ENCODE measurements around the gene PSMB2. TPM values are rescaled to one million over a fixed set of nuclear protein-coding genes. Genes with fewer than 3 reads are reported as not detected.

The PSMB2 gene
- total RNA-seq, 2 experiments from 2014 or later, result 28.7 to 86.3 TPM

- H4K20me1 ChIP-seq (ENCODE audit: insufficient read depth, low read length), result no peaks in the 10 kb centered on the region
- no peak overlapping the region for H3K27ac ChIP-seq (ENCODE audit: low read depth, low read length, poor library complexity, severe bottlenecking)
- intact Hi-C loops (cut with micrococcal nuclease; ENCODE audit: unreplicated experiment), result no loop called here
- H3K79me2 ChIP-seq (ENCODE audit: insufficient read depth, low read depth, low read length), result no peaks in the 10 kb centered on the region
- H3K4me3 ChIP-seq (ENCODE audit: low read depth, low read length, poor library complexity, severe bottlenecking), result no peak overlapping the region
- no peaks in the 10 kb centered on the region for H3K9me2 ChIP-seq (ENCODE audit: insufficient read depth, low read length)
- no peak for TF ChIP-seq EZH2phosphoT487 (IDR thresholded peaks at IDR 0.05; ENCODE audit: borderline replicate concordance, low read depth, low read length)
- TF ChIP-seq, protein P1, sequence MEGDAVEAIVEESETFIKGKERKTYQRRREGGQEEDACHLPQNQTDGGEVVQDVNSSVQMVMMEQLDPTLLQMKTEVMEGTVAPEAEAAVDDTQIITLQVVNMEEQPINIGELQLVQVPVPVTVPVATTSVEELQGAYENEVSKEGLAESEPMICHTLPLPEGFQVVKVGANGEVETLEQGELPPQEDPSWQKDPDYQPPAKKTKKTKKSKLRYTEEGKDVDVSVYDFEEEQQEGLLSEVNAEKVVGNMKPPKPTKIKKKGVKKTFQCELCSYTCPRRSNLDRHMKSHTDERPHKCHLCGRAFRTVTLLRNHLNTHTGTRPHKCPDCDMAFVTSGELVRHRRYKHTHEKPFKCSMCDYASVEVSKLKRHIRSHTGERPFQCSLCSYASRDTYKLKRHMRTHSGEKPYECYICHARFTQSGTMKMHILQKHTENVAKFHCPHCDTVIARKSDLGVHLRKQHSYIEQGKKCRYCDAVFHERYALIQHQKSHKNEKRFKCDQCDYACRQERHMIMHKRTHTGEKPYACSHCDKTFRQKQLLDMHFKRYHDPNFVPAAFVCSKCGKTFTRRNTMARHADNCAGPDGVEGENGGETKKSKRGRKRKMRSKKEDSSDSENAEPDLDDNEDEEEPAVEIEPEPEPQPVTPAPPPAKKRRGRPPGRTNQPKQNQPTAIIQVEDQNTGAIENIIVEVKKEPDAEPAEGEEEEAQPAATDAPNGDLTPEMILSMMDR (conservative IDR thresholded peaks at IDR 0.05; ENCODE audit: low read length), result no peak
- no TSS peak for BruUV-seq (replicated peaks)
- ChIA-PET CTCF (ENCODE audit: unreplicated experiment) (no interaction called here), POLR2A (no interaction called here)
- DNase-seq (ENCODE audit: low spot score), result no peak
- H3K4me1 ChIP-seq (ENCODE audit: insufficient read depth, low read length, poor library complexity, severe bottlenecking), result no peaks in the 10 kb centered on the region
- H3K4me2 ChIP-seq (ENCODE audit: low read length), result no peak overlapping the region
- no peaks in the 10 kb centered on the region for H3K9me3 ChIP-seq (ENCODE audit: low read length)
- H2AFZ ChIP-seq (ENCODE audit: low read length), result no peak overlapping the region
- H3K36me3 ChIP-seq (ENCODE audit: insufficient read depth, low read length), result no peaks in the 10 kb centered on the region
Observed at GRCh38 chr1:35688161-35688560, 46.8 kb upstream of the PSMB2 start.

DNA sequence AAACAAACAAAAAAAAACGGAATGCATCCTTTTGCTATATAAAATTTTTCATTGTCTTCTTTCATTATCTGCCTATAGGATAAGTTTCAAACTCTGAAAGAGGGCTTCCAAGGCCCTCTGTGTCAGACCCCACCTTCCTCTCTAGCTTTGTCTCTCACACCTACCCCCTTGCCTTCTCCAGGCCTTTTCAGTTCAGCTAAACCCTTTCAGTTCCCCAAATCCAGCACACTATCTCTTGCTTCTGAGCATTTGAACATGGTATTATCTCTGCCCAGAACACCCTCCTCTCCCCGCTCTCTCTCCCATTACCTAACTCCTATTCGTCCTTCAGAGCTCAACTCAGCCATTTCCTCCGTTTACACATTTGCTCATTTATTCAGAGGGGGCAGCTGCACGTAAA lies 41.7 kb upstream of the PSMB2 start:
- no peak overlapping the region for H3K4me3 ChIP-seq (ENCODE audit: low read depth, low read length, poor library complexity, severe bottlenecking)
- H3K4me2 ChIP-seq (ENCODE audit: low read length), result no peak overlapping the region
- no peaks in the 10 kb centered on the region for H3K36me3 ChIP-seq (ENCODE audit: insufficient read depth, low read length)
- no peaks in the 10 kb centered on the region for H3K79me2 ChIP-seq (ENCODE audit: insufficient read depth, low read depth, low read length)
- DNase-seq (ENCODE audit: low spot score), result peak; percentile 26
- BruUV-seq (replicated peaks), result no TSS peak
- intact Hi-C loops (cut with micrococcal nuclease; ENCODE audit: unreplicated experiment), result no loop called here
- H3K9me2 ChIP-seq (ENCODE audit: insufficient read depth, low read length), result no peaks in the 10 kb centered on the region
- H4K20me1 ChIP-seq (ENCODE audit: insufficient read depth, low read length), result no peaks in the 10 kb centered on the region
- H3K27ac ChIP-seq (ENCODE audit: low read depth, low read length, poor library complexity, severe bottlenecking), result no peak overlapping the region
- CTCF ChIA-PET (ENCODE audit: unreplicated experiment), result no interaction called here
- TF ChIP-seq, protein P1 (conservative IDR thresholded peaks at IDR 0.05; ENCODE audit: low read length), result no peak
- TF ChIP-seq EZH2phosphoT487 (IDR thresholded peaks at IDR 0.05; ENCODE audit: borderline replicate concordance, low read depth, low read length), result no peak
- no peaks in the 10 kb centered on the region for H3K9me3 ChIP-seq (ENCODE audit: low read length)
- POLR2A ChIA-PET, result no interaction called here
- H3K4me1 ChIP-seq (ENCODE audit: insufficient read depth, low read length, poor library complexity, severe bottlenecking), result no peaks in the 10 kb centered on the region
- H2AFZ ChIP-seq (ENCODE audit: low read length), result no peak overlapping the region

DNA sequence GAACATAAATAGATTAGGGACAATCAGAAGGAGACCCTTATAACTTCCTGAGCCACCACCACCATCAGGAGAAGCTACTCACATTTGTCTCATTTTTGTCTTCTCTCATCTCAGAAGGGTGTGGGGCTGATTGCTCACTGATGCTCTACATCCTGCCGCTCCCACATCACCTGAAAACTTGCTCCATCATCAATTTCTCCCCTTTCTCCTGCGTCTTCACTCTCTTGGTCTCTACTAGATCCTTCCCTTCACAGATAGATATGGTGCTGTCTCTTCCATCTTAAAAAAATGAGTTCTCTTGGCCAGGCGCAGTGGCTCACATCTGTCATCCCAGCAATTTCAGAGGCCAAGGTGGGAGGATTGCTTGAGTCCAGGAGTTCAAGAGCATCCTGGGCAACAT lies 38.9 kb upstream of the PSMB2 start:
- no peaks in the 10 kb centered on the region for H3K79me2 ChIP-seq (ENCODE audit: insufficient read depth, low read depth, low read length)
- H3K9me3 ChIP-seq (ENCODE audit: low read length), result no peaks in the 10 kb centered on the region
- CTCF ChIA-PET (ENCODE audit: unreplicated experiment), result no interaction called here
- BruUV-seq (replicated peaks), result no TSS peak
- no peak overlapping the region for H3K4me3 ChIP-seq (ENCODE audit: low read depth, low read length, poor library complexity, severe bottlenecking)
- no peak overlapping the region for H3K27ac ChIP-seq (ENCODE audit: low read depth, low read length, poor library complexity, severe bottlenecking)
- no peak overlapping the region for H3K4me2 ChIP-seq (ENCODE audit: low read length)
- no peaks in the 10 kb centered on the region for H3K4me1 ChIP-seq (ENCODE audit: insufficient read depth, low read length, poor library complexity, severe bottlenecking)
- no peak for DNase-seq (ENCODE audit: low spot score)
- POLR2A ChIA-PET, result no interaction called here
- H3K9me2 ChIP-seq (ENCODE audit: insufficient read depth, low read length), result no peaks in the 10 kb centered on the region
- TF ChIP-seq, protein P1 (conservative IDR thresholded peaks at IDR 0.05; ENCODE audit: low read length), result no peak
- no peak for TF ChIP-seq EZH2phosphoT487 (IDR thresholded peaks at IDR 0.05; ENCODE audit: borderline replicate concordance, low read depth, low read length)
- no peaks in the 10 kb centered on the region for H4K20me1 ChIP-seq (ENCODE audit: insufficient read depth, low read length)
- no peak overlapping the region for H2AFZ ChIP-seq (ENCODE audit: low read length)
- no peaks in the 10 kb centered on the region for H3K36me3 ChIP-seq (ENCODE audit: insufficient read depth, low read length)
- intact Hi-C loops (cut with micrococcal nuclease; ENCODE audit: unreplicated experiment), result no loop called here
